H1 (cell line): ENCODE data around the gene CEP41.

ENCODE experiments used
- BRCA1 ChIP-seq: IDR thresholded peaks from 2 replicates; pipeline ENCODE4 v1.6.1; 2012; ENCODE audit warnings: low read depth, low read length, improper control_type of control experiment
- CHD2 ChIP-seq: IDR thresholded peaks from 2 replicates; pipeline ENCODE4 v1.6.1; 2012; ENCODE audit warnings: low read length, improper control_type of control experiment
- EP300 ChIP-seq, 2 experiments: IDR thresholded peaks; 1 replicate in 1 of 2; 2 replicates in 1 of 2; pipeline ENCODE4 v1.6.1; 2011 to 2012; ENCODE audit warnings: low read depth in 2 of 2, low read length in 2 of 2, mild to moderate bottlenecking in 2 of 2, borderline replicate concordance in 1 of 2, inconsistent platforms in 1 of 2, moderate library complexity in 1 of 2
- EZH2 ChIP-seq: fragments of 200-600 bp; sonication (generic); IDR thresholded peaks from 2 replicates; pipeline ENCODE4 v1.7.1; 2012; ENCODE audit warnings: low read depth, mild to moderate bottlenecking, moderate library complexity, low read length, inconsistent platforms; ENCODE audit not compliant: severe bottlenecking
- GABPA ChIP-seq: IDR thresholded peaks from 2 replicates; pipeline ENCODE4 v1.6.1; 2011; ENCODE audit warnings: mild to moderate bottlenecking, low read length, moderate library complexity, borderline replicate concordance; ENCODE audit not compliant: insufficient read depth
- JUN ChIP-seq: IDR thresholded peaks from 2 replicates; pipeline ENCODE4 v1.6.1; 2011; ENCODE audit warnings: low read depth, mild to moderate bottlenecking, improper control_type of control experiment, low read length
- POLR2A ChIP-seq, 2 experiments: IDR thresholded peaks; 1 replicate in 1 of 2; 2 replicates in 1 of 2; pipeline ENCODE4 v1.6.1; 2011; ENCODE audit warnings: low read depth in 2 of 2, low read length in 2 of 2, mild to moderate bottlenecking in 2 of 2; ENCODE audit errors: control extremely low read depth in 1 of 2
- YY1 ChIP-seq: IDR thresholded peaks from 2 replicates; pipeline ENCODE4 v1.6.1; 2011; ENCODE audit warnings: low read depth, mild to moderate bottlenecking, low read length
- TF ChIP-seq, protein P1 (sequence below), 3 experiments: IDR thresholded peaks; 1 replicate in 2 of 3; 2 replicates in 1 of 3; pipeline versions ENCODE4 v1.5.1 to v1.6.1; 2011; ENCODE audit warnings: low read length in 3 of 3, mild to moderate bottlenecking in 3 of 3, inconsistent platforms in 2 of 3, low read depth in 1 of 3, moderate library complexity in 1 of 3; ENCODE audit not compliant: insufficient read depth in 1 of 3; ENCODE audit errors: control extremely low read depth in 1 of 3

DNA sequence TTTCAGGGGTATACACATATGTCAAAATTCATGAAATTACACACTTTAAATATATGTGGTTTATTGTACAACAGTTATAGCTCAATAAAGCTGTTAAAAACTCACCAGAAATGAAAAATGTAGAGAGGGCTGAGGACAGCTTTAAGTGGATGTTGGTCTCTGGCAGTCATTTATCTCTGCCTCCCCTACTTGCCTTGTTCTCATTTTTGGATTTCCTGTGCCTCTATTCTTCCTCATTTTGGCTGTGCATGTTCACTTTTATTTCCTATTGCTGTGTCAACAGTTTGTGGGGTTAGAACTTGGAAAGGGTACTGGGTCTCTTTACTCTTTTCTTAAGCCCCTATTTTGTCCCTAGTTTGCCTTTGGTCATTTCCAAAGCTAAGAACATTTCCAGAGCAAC lies 32.5 kb upstream of the CEP41 start:
- TF ChIP-seq, protein P1, sequence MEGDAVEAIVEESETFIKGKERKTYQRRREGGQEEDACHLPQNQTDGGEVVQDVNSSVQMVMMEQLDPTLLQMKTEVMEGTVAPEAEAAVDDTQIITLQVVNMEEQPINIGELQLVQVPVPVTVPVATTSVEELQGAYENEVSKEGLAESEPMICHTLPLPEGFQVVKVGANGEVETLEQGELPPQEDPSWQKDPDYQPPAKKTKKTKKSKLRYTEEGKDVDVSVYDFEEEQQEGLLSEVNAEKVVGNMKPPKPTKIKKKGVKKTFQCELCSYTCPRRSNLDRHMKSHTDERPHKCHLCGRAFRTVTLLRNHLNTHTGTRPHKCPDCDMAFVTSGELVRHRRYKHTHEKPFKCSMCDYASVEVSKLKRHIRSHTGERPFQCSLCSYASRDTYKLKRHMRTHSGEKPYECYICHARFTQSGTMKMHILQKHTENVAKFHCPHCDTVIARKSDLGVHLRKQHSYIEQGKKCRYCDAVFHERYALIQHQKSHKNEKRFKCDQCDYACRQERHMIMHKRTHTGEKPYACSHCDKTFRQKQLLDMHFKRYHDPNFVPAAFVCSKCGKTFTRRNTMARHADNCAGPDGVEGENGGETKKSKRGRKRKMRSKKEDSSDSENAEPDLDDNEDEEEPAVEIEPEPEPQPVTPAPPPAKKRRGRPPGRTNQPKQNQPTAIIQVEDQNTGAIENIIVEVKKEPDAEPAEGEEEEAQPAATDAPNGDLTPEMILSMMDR (IDR thresholded peaks at IDR 0.05; ENCODE audit: control extremely low read depth in 1 of 3, insufficient read depth in 1 of 3, low read depth in 1 of 3, low read length in 3 of 3): no peak
- no peak for TF ChIP-seq BRCA1
- TF ChIP-seq GABPA: no peak
- no peak for TF ChIP-seq EP300 (IDR thresholded peaks at IDR 0.05; ENCODE audit: borderline replicate concordance in 1 of 2, low read depth in 2 of 2, low read length in 2 of 2)
- no peak for TF ChIP-seq CHD2
- TF ChIP-seq YY1: no peak
- no peak for TF ChIP-seq POLR2A (IDR thresholded peaks at IDR 0.05; ENCODE audit: control extremely low read depth in 1 of 2, low read depth in 2 of 2, low read length in 2 of 2)
- no peak for TF ChIP-seq EZH2
- no peak for TF ChIP-seq JUN
